Stimulated activated naive CD8-positive, alpha-beta T cell treated with anti-CD3 and anti-CD28 coated beads, Interleukin-15, amount 100 ng/mL, for 72 hours (primary cell): Measurements from ENCODE around the gene PPP2R2C.
A peak's percentile ranks its signal among the peaks of the same experiment; 100 is the strongest.

ENCODE experiments used
- ATAC-seq: fragments of 150-1000 bp; cut with Tn5 transposase; 2 replicates; pipeline ENCODE4 v1.10.0; 2021; ENCODE audit warnings: mild to moderate bottlenecking, moderate library complexity
- DNase-seq, 2 donors: peaks; one replicate each; pipeline ENCODE4 v3.0.0; 2021 to 2022
- H3K27ac Mint-ChIP-seq, 2 donors: one replicate each; pipeline ENCODE4 v1.8.0; 2022; ENCODE audit warnings: mild to moderate bottlenecking in 2 of 2, mixed read lengths in 2 of 2, moderate library complexity in 2 of 2
- H3K27me3 Mint-ChIP-seq: one replicate; pipeline ENCODE4 v1.8.0; 2022; ENCODE audit warnings: mixed read lengths
- H3K4me1 Mint-ChIP-seq: one replicate; pipeline ENCODE4 v1.8.0; 2022; ENCODE audit warnings: mild to moderate bottlenecking, mixed read lengths
- H3K4me3 Mint-ChIP-seq, 2 donors: one replicate each; pipeline ENCODE4 v1.8.0; 2022; ENCODE audit warnings: mild to moderate bottlenecking in 2 of 2, mixed read lengths in 2 of 2, moderate library complexity in 1 of 2
- H3K9me3 Mint-ChIP-seq, 2 donors: one replicate each; pipeline ENCODE4 v1.8.0; 2022; ENCODE audit warnings: mixed read lengths in 2 of 2

Gene PPP2R2C

GRCh38 chr4:6417516-6418050, 54.8 kb downstream of the PPP2R2C start:
- peaks cover 0 to 6% of the 10 kb centered on the region in 2 donors for H3K9me3 Mint-ChIP-seq

DNA sequence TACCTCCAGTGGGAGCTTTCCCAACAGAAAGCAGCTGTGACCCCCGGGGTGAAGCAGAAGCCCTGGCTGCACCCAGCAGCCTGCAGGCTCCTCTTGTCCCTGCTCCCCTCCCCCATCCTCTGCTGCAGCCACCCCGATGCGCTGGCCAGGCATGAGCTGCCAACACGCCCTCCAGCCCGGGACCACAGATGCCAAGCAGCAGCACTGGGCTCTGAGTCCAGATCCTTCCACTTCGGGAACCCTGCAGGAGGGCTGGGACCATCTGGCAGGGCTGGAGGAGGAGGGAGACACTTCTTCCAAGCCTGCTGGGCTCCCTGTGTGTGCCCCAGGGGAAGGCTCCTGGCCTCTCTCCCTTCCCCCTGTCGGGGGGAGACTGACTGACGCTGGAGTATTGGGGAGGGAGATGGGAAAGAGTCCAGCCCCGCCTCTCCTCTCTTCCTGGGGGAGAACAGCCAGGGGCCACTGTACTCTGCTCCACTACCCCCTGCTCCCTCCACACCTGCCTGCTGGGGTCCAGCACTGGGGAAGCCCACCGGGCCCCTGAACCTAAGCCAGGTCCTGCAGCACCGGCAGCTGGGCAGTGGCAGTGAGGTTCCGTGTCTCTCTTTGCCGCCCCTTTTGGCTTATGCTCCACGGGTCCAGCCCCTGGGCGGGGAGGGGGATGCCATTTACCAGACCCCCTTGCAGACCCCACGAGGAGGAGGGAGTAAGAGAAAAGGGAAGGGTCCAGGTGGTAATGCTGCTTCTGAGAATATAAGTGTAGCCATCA, 55.7 kb downstream of the PPP2R2C start:
- ATAC-seq = no peak

More at GRCh38 chr4:6417516-6418050, 54.8 kb downstream of the PPP2R2C start:
- no peaks in the 10 kb centered on the region for H3K4me1 Mint-ChIP-seq
- H3K27me3 Mint-ChIP-seq = peaks cover 41% of the 10 kb centered on the region
- H3K4me3 Mint-ChIP-seq = no peak overlapping the region
- H3K27ac Mint-ChIP-seq = no peak overlapping the region
- DNase-seq (no peak), ATAC-seq (no peak)

DNA sequence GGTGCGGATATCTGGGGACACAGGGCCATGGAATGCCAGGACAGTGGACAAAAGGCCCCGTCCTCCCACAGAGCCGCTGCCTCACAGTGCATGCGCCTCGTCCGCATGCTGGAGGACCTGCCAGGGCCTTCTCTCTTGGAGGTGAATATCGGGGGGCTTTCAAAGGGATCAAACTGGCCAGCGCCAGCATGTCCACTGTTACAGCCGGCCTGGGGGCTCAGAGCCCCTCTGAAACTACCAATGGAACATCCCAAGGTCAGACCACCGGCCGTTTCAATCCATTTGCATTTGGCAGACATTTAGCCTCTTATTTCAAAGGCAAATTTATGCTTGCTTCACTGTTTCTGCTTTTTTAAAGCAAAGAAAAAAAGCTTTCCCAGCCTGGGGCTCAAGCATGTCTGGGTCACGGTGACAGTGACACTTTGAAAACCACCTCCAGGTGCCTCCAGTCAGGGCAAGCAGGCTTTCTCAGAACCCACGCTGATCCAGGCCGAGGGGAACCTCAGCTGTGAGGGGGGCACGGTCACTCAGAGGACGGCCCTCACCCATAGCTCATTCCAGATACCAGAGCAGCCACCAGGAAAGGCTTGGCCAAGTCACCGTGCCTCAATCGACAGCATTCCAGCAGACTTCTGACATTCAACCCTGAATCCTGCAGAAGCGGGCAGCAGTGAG, 57.2 kb downstream of the PPP2R2C start:
- Mint-ChIP-seq H3K27ac (no peak overlapping the region), H3K4me1 (no peaks in the 10 kb centered on the region), H3K27me3 (peaks cover 43% of the 10 kb centered on the region), H3K9me3 (peaks cover 0 to 6% of the 10 kb centered on the region in 2 donors), H3K4me3 (no peak overlapping the region)
- DNase-seq (no peak), ATAC-seq (no peak)

More for the DNA sequence above, 55.7 kb downstream of the PPP2R2C start:
- H3K9me3 Mint-ChIP-seq = peaks cover 0 to 6% of the 10 kb centered on the region in 2 donors
- no peak for DNase-seq
- peaks cover 41% of the 10 kb centered on the region for H3K27me3 Mint-ChIP-seq
- no peak overlapping the region for H3K27ac Mint-ChIP-seq
- H3K4me1 Mint-ChIP-seq = no peaks in the 10 kb centered on the region
- H3K4me3 Mint-ChIP-seq = no peak overlapping the region

DNA sequence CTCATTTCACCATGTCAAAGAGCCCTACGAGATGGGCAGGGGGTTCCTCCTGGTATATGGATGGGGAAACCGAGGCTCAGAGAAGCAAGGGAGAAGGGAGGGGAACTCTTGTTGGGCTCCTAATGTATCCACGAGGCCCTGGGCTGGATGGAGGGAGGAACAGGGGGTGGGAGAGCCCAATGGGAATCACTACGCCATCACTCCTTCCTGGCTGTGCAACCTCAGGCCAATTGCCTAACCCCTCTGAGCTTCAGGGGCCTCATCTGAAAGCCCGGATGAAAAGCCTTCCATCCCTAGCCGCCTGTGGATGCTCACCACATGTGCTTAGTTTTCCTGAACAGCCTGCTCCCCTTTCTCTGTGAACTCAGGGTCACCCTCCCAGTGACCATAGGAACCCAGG, 57.8 kb downstream of the PPP2R2C start:
- Mint-ChIP-seq H3K4me3 (no peak overlapping the region), H3K27ac (no peak overlapping the region), H3K4me1 (no peaks in the 10 kb centered on the region), H3K27me3 (peaks cover 40% of the 10 kb centered on the region), H3K9me3 (peaks cover 0 to 6% of the 10 kb centered on the region in 2 donors)
- no peak for DNase-seq
- ATAC-seq = no peak

- DNase-seq (no peak), ATAC-seq (no peak)
- peaks cover 26% of the 10 kb centered on the region for H3K27me3 Mint-ChIP-seq
- H3K9me3 Mint-ChIP-seq = peaks cover 0 to 6% of the 10 kb centered on the region in 2 donors
- H3K27ac Mint-ChIP-seq = no peak overlapping the region
- H3K4me3 Mint-ChIP-seq = no peak overlapping the region
- no peaks in the 10 kb centered on the region for H3K4me1 Mint-ChIP-seq
Measured at GRCh38 chr4:6410664-6411063, 61.8 kb downstream of the PPP2R2C start.

GRCh38 chr4:6410068-6410467, 62.3 kb downstream of the PPP2R2C start:
- H3K27me3 Mint-ChIP-seq = peaks cover 26% of the 10 kb centered on the region
- H3K4me1 Mint-ChIP-seq = no peaks in the 10 kb centered on the region
- H3K27ac Mint-ChIP-seq = no peak overlapping the region
- ATAC-seq (no peak), DNase-seq (no peak)
- peaks cover 0 to 6% of the 10 kb centered on the region in 2 donors for H3K9me3 Mint-ChIP-seq
- H3K4me3 Mint-ChIP-seq = no peak overlapping the region

- H3K27me3 Mint-ChIP-seq = peaks cover 26% of the 10 kb centered on the region
- ATAC-seq = no peak
- H3K4me1 Mint-ChIP-seq = no peaks in the 10 kb centered on the region
Measured at GRCh38 chr4:6409381-6409780, 63.0 kb downstream of the PPP2R2C start.

GRCh38 chr4:6408263-6408662, 64.2 kb downstream of the PPP2R2C start:
- no peak overlapping the region for H3K27ac Mint-ChIP-seq
- peaks cover 38% of the 10 kb centered on the region for H3K27me3 Mint-ChIP-seq
- no peak for ATAC-seq
- peaks cover 0 to 6% of the 10 kb centered on the region in 2 donors for H3K9me3 Mint-ChIP-seq
- peaks cover 2% of the 10 kb centered on the region for H3K4me1 Mint-ChIP-seq
- DNase-seq = no peak
- H3K4me3 Mint-ChIP-seq = no peak overlapping the region

More at GRCh38 chr4:6409381-6409780, 63.0 kb downstream of the PPP2R2C start:
- Mint-ChIP-seq H3K9me3 (peaks cover 0 to 6% of the 10 kb centered on the region in 2 donors), H3K27ac (no peak overlapping the region), H3K4me3 (no peak overlapping the region)
- DNase-seq = no peak

- ATAC-seq (no peak), DNase-seq (no peak)
- Mint-ChIP-seq H3K27ac (no peak overlapping the region), H3K4me3 (no peak overlapping the region), H3K4me1 (peaks cover 10% of the 10 kb centered on the region), H3K9me3 (no peaks in the 10 kb centered on the region), H3K27me3 (peaks cover 62% of the 10 kb centered on the region)
Measured at GRCh38 chr4:6405397-6405706, 67.1 kb downstream of the PPP2R2C start.

DNA sequence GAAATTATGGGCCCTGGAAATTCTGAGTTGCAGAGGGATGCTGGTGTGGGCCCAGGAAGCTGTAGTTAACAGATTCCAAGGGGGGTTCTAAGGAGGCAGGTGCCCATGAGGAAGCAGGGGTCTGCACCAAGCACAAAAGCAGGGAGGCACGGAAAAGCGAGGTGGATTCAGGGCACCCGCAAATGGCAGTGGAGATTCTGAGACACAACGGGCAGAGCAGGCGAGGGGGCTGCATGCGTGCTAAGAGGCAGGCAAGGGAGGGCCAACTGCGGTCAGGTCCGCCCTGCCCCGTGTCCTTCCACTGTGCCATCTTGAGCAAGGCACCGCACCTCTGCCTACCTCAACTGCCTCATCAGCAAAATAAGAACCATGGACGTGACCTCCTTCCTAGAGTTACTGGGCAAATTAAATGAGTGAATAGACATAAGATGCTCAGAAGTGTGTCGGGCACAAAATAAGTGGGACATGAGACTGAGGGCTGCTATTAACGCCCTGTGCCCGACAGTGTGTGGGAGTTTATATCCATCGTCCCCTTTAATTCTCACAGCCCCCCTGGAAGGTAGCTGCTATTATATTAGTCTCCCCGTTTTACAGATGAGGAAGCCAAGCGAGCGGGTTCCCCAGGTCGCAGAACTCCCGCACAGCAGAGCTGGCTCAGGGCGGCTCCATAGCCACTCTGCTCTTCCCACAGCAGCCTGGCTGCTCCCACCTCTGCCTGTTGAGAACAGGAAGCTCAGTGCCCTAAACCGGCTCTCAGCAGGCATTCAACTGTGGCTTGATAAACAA, 67.6 kb downstream of the PPP2R2C start:
- ATAC-seq (no peak), DNase-seq (no peak)
- Mint-ChIP-seq H3K9me3 (no peaks in the 10 kb centered on the region), H3K27me3 (peaks cover 63% of the 10 kb centered on the region), H3K4me1 (peaks cover 10% of the 10 kb centered on the region), H3K4me3 (no peak overlapping the region), H3K27ac (no peak overlapping the region)

DNA sequence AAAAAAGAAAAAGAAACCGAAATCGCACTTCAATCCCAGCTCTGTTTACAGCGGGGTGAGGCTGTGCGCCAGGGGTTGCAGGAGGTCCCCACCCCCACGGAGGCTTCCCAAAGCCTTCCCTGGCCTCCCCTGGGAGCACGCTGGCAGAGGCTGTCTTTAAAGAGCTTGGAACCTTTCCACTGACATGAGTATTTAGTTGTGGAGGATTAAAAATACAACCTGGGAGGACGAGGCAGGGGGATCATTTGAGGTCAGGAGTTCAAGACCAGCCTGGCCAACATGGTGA, 69.1 kb downstream of the PPP2R2C start:
- DNase-seq = no peak
- no peak for ATAC-seq
- Mint-ChIP-seq H3K4me3 (peak overlapping the region in 1 of 2 donors; percentile 39), H3K9me3 (no peaks in the 10 kb centered on the region), H3K27me3 (peaks cover 77% of the 10 kb centered on the region), H3K4me1 (peaks cover 10% of the 10 kb centered on the region), H3K27ac (peak overlapping the region in 1 of 2 donors; percentile 9)

DNA sequence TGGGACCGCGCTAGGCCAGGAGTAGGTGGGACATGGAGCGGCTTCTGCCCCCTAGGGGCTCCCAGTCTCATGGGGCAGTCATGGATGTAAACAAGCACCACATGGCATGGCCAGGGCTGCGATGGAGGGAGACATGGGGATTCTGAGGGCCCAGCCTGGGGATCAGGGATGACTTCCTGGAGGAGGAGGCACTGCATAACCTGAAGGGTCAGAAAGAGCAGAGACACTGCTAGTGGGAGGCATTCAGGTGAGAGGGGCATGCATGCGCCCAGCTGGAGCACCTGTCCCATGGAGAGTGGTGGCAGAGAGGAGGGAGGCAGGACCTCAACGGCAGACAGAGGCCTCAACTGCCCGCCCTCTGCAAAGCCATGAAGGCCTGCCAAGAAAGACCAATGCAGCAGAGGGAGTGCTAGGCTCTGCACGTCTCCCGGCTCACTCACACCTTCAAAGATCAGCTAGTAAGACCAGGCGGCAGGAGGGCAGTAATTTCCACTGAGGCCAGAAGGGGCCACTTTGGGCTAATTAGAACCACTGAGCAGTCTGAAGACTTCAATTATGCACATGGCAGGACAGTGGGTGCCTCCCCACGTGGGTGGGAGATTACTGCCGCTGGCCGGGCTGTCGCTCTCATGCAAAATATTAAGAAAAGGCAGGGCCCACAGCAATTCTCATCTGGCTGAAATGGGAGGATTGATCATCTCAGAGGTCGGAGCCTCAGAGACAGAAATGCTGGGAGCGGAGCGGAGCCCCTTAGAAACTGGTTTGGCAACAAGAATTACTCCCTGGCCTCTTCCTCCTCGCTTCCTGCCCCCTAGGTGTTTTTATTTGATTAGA, 69.6 kb downstream of the PPP2R2C start:
- H3K9me3 Mint-ChIP-seq = no peaks in the 10 kb centered on the region
- H3K4me3 Mint-ChIP-seq = peak overlapping the region in 1 of 2 donors; percentile 39
- ATAC-seq (no peak), DNase-seq (no peak)
- peaks cover 10% of the 10 kb centered on the region for H3K4me1 Mint-ChIP-seq
- H3K27me3 Mint-ChIP-seq = peaks cover 83% of the 10 kb centered on the region
- peak overlapping the region in 1 of 2 donors; percentile 9 for H3K27ac Mint-ChIP-seq

DNA sequence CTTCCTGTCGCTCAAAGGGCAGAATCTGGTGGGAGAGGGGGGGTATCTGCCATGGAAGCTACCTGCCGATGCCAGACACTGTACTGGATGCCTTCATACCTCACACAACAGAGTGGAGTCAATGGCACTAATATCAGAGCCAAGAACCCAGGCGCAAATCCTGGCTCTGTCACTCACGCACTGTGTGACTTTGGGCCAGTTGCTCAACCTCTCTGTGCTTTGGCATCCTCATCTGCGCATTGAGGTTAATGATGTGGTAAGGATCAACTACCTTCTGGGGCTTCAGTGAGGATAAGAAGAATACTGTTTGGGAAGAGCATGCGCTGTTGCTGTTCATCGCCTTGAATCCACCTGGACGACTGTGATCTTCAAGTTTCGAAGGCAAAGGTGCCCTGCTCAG, 70.6 kb downstream of the PPP2R2C start:
- Mint-ChIP-seq H3K4me1 (peaks cover 10% of the 10 kb centered on the region), H3K4me3 (no peak overlapping the region), H3K9me3 (no peaks in the 10 kb centered on the region), H3K27me3 (peaks cover 93% of the 10 kb centered on the region), H3K27ac (no peak overlapping the region)
- ATAC-seq (no peak), DNase-seq (no peak)

DNA sequence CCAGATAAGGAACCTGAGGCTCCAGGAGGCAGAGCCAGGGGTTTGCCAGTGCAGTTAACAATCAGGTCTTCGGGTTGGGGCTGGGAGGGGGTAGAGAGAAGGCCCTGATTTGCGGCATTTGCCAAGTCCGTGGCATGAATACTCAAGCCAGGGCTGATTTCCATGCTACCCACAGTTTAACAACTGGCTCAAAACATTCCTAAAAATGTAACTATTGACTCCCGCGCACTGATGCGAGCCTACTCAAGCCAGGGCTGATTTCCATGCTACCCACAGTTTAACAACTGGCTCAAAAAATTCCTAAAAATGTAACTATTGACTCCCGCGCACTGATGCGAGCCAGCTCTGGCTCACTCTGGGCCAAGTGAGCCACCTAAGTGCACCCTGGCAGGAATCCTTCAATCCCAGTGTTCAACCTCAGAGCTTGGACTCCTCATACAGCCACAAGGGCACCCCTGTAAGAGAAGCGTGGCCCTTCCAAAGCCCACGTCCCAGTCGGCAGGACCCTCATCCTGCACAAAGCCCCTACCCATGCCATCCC, 75.6 kb downstream of the PPP2R2C start:
- no peaks in the 10 kb centered on the region for H3K9me3 Mint-ChIP-seq
- H3K4me1 Mint-ChIP-seq = no peaks in the 10 kb centered on the region
- H3K4me3 Mint-ChIP-seq = no peak overlapping the region
- peaks cover 49% of the 10 kb centered on the region for H3K27me3 Mint-ChIP-seq
- ATAC-seq = no peak
- no peak overlapping the region for H3K27ac Mint-ChIP-seq
- DNase-seq = no peak
